H7 (cell line): ENCODE data around the gene ZBTB5. TPM values are rescaled to one million over a fixed set of nuclear protein-coding genes. Genes with fewer than 3 reads are reported as not detected.
"Not testable (repeated sequence)": the region's sequence is repeated elsewhere in the genome, so short reads cannot be mapped to it uniquely, and the experiment has no call there.

Source experiments
- DNase-seq: peaks from one replicate; pipeline ENCODE4 v3.0.0; 2012
- H3K27me3 ChIP-seq: 2 replicates; pipeline ENCODE4 v1.6.0; 2011; ENCODE audit warnings: mild to moderate bottlenecking, low read length; ENCODE audit not compliant: control insufficient read depth, insufficient read depth
- H3K36me3 ChIP-seq: replicated peaks from 2 replicates; pipeline ENCODE4 v1.5.1; 2011; ENCODE audit warnings: low read length; ENCODE audit not compliant: control insufficient read depth, insufficient read depth
- H3K4me3 ChIP-seq: 2 replicates; pipeline ENCODE4 v1.5.1; 2011; ENCODE audit warnings: low read depth, mild to moderate bottlenecking, control low read depth, low read length, moderate library complexity; ENCODE audit not compliant: insufficient read depth
- total RNA-seq: library from RNA; depleted of rRNA; stranded (reverse); fragments of >200 nt; shearing (Covaris generic); gene quantifications from 2 replicates; pipeline ENCODE4 v1.2.3, GENCODE V29; 2014; rRNA removed

The ZBTB5 gene
- total RNA-seq: 15.6 and 18.3 TPM in 2 replicates

- H3K27me3 ChIP-seq: no peaks in the 10 kb centered on the region
- peak; percentile 97 for DNase-seq
- H3K36me3 ChIP-seq: no peaks in the 10 kb centered on the region; the same call in 1 of the 2 replicates
- H3K4me3 ChIP-seq: peak within 1 kb of the TSS; percentile 96
Measured at GRCh38 chr9:37465249-37466036, at the start of gene ZBTB5. Gene ZBTB5, minus strand, starts transcription at chr9:37465450. Its CDS starts 22,899 bp downstream, at chr9:37442551.

GRCh38 chr9:37514999-37515398 lies 49.7 kb upstream of the ZBTB5 start:
- H3K36me3 ChIP-seq: no peaks in the 10 kb centered on the region
- DNase-seq: no peak
- no peak overlapping the region for H3K4me3 ChIP-seq
- H3K27me3 ChIP-seq: no peaks in the 10 kb centered on the region

GRCh38 chr9:37514415-37514814 lies 49.2 kb upstream of the ZBTB5 start:
- H3K4me3 ChIP-seq, DNase-seq: not testable (repeated sequence)

GRCh38 chr9:37512437-37512836 lies 47.2 kb upstream of the ZBTB5 start:
- DNase-seq: peak; percentile 22
- Histone ChIP-seq H3K27me3 (no peaks in the 10 kb centered on the region), H3K36me3 (peaks cover 3% of the 10 kb centered on the region), H3K4me3 (no peak overlapping the region)

More at GRCh38 chr9:37514415-37514814, 49.2 kb upstream of the ZBTB5 start:
- not testable (repeated sequence) for H3K36me3 ChIP-seq, H3K27me3 ChIP-seq

- no peak overlapping the region for H3K4me3 ChIP-seq
- H3K27me3 ChIP-seq: no peaks in the 10 kb centered on the region
- peaks cover 3% of the 10 kb centered on the region for H3K36me3 ChIP-seq
- DNase-seq: peak; percentile 84
Measured at GRCh38 chr9:37511016-37512010, 46.1 kb upstream of the ZBTB5 start.

GRCh38 chr9:37510053-37510452 lies 44.8 kb upstream of the ZBTB5 start:
- H3K27me3 ChIP-seq, H3K36me3 ChIP-seq, DNase-seq, H3K4me3 ChIP-seq: not testable (repeated sequence)

GRCh38 chr9:37509536-37509935 lies 44.3 kb upstream of the ZBTB5 start:
- peak; percentile 2 for DNase-seq
- H3K27me3 ChIP-seq: no peaks in the 10 kb centered on the region
- H3K4me3 ChIP-seq: no peak overlapping the region
- peaks cover 3% of the 10 kb centered on the region for H3K36me3 ChIP-seq

- no peaks in the 10 kb centered on the region for H3K27me3 ChIP-seq
- no peak for DNase-seq
- H3K4me3 ChIP-seq: no peak overlapping the region
- peaks cover 5% of the 10 kb centered on the region for H3K36me3 ChIP-seq
Measured at GRCh38 chr9:37508834-37509206, 43.6 kb upstream of the ZBTB5 start.

- Histone ChIP-seq H3K4me3 (no peak overlapping the region), H3K36me3 (peaks cover 7% of the 10 kb centered on the region), H3K27me3 (no peaks in the 10 kb centered on the region)
- DNase-seq: peak; percentile 5
Measured at GRCh38 chr9:37508135-37508833, 43.0 kb upstream of the ZBTB5 start.

- H3K4me3 ChIP-seq: no peak overlapping the region
- DNase-seq: no peak
- H3K36me3 ChIP-seq: peaks cover 11% of the 10 kb centered on the region
- H3K27me3 ChIP-seq: no peaks in the 10 kb centered on the region
Measured at GRCh38 chr9:37507566-37508134, 42.4 kb upstream of the ZBTB5 start.

- H3K36me3 ChIP-seq: peaks cover 27% of the 10 kb centered on the region
- no peak for DNase-seq
- H3K27me3 ChIP-seq: no peaks in the 10 kb centered on the region
- no peak overlapping the region for H3K4me3 ChIP-seq
Measured at GRCh38 chr9:37504605-37505004, 39.4 kb upstream of the ZBTB5 start.

- no peaks in the 10 kb centered on the region for H3K27me3 ChIP-seq
- no peak for DNase-seq
- H3K36me3 ChIP-seq: peaks cover 30% of the 10 kb centered on the region
- H3K4me3 ChIP-seq: no peak overlapping the region
Measured at GRCh38 chr9:37503736-37504135, 38.5 kb upstream of the ZBTB5 start.

- H3K4me3 ChIP-seq: no peak overlapping the region
- no peaks in the 10 kb centered on the region for H3K27me3 ChIP-seq
- DNase-seq: no peak
- H3K36me3 ChIP-seq: peaks cover 39% of the 10 kb centered on the region
Measured at GRCh38 chr9:37501957-37502596, 36.8 kb upstream of the ZBTB5 start.
